C4-2B (cell line): ENCODE results near the gene DFFA.
A peak's percentile ranks its signal among the peaks of the same experiment; 100 is the strongest.

Experiments
- CTCF ChIP-seq: fragments of 450-650 bp; conservative IDR thresholded peaks from 2 replicates; pipeline ENCODE4 v1.5.1; 2017; ENCODE audit warnings: mild to moderate bottlenecking
- ZFX ChIP-seq: fragments of 450-650 bp; IDR thresholded peaks from 2 replicates; pipeline ENCODE4 v1.6.1; 2017

- TF ChIP-seq CTCF (peak; percentile 99), ZFX (peak; percentile 62; the same call in 1 of the 2 replicates)
Observed at GRCh38 chr1:10430216-10431069, 41.9 kb downstream of the DFFA start, which contains the start of gene CENPS.
